ENCODE data around the gene IFITM10.
"Not testable (repeated sequence)": the region's sequence is repeated elsewhere in the genome, so short reads cannot be mapped to it uniquely, and the experiment has no call there.

Gene IFITM10

DNA sequence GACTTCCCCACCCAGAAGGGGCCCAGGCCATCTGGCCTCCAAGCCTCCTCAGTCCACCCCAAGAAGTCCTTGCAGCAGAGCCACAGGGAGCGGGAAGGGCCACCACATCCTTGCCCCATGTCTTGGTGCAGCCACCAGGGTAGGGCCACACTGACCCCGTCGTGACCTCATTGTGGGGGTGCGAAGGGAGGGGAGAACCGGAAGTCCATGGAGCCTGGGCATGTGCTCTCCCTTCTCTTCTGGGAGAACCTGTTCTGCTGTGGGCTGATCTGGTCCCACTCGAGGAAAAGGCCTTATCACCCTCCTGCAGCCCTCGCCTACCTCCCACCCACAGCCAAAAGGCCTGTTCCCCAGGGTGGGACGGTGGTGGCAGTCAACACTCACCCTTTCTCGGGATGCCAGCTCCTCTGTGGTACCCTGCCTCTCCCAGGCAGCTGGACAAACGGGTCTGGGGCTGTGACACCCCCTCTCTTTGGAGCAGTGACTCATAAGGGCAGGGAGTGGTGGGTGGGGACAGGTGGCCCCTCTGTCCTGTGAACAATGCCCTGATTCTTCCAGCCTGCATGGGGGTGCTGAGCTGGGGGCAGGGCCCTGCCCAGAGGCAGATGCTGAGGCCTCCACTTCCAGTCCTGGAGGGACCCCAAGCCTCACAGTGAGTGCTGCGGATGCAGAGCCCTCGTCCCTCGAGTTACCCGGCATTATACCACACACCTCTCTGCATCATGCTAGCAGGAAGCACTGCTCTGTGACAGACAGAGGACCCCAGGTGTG is 27.9 kb upstream of the IFITM10 start:
- DNase-seq (ENCODE audit: low spot score) = no peak

DNA sequence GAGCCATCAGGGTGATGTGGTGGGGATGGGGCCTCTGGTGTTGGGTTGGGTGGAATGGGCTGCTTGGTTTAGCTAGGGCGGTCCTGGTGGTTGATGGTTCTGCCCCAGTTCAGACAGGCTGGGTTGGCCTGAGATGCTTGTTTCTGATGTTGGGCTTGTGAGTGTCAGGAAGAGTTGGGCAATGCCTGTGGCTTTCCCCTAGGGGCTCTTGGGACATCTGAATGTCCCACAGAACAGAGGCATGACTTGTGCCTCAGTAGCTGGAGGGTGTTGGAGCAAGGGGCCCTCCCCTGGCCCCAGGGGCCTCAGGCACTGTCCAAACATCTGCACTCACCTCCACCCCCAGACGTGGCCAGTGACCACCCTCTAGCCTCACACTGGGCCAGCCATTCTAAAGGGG is 27.3 kb upstream of the IFITM10 start:
- DNase-seq (ENCODE audit: low spot score) = no peak

DNA sequence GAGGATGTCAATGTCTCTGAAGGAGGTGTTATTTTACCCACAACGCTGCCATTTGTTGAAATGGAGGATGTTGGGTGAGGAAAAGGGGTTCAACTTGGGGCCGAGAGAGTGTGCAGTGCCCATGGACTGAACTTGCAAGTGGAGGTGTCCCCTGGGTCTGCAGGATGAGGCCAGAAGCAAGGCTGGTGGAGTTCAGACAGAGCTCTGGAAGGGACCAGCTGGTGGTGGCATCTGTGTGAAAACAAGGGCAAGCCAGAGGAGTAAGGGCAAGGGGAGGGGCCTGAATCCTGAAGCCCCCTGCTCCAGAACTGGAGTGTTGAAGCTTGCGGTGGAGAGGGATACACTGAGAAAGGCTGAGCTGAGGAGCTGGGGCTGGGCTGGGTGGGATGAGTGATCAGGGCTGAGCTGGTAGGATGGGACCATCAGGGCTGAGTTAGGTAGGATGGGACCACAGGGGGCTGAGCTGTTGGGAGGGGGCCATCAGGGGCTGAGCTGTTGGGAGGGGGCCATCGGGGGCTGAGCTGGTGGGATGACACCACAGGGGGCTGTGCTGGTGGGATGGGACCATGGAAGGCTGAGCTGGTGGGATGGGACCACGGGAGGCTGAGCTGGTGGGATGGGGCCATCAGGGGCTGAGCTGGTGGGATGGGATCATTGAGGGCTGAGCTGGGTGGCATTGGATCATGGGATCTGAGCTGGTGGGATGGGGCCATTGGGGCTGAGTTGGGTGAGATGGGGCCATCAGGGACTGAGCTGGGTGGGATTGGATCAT is 26.7 kb upstream of the IFITM10 start:
- DNase-seq (ENCODE audit: low spot score) = no peak

DNA sequence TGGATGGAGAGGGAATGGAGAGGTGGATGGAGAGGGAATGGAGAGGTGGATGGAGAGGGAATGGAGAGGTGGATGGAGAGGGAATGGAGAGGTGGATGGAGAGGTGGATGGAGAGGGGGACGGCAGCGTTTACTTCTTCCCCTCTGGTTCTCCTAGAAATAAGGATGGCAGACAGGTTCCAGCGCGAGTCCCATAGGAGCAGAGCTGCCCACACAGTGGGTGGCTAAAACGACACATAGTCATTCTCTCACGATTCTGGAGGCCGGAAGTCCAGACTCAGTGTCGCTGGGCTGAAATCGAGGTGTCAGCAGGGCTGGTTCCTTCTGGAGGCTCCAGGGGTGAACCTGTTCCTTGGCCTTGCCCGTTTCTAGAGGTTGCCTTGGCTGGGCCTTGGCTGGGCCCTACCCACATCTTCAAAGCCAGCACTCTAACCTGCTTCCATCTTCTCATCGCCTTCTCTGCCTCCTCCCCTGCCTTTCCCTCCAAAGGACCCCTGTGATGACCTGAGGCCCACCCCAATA is 26.0 kb upstream of the IFITM10 start:
- no peak for DNase-seq (ENCODE audit: low spot score)

DNA sequence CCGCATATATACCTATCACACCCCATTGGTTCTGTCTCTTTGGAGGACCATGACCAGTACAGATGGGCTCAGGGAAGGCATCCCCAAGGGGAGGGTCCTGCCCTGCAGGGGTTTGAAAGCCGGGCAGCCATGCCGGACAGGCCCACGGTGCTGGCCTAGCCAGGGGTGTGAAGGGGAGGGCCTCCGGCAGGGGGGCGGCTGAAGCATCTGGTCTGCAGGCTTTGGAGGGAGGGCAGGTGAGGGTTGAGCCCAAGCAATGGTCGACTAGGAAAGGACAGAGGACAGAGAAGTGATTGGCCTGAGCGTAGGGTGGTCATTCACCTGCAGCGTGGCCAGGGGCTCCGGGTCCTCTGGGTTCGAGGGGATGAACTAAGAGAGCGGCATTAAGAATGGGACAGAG is 24.5 kb upstream of the IFITM10 start:
- DNase-seq (ENCODE audit: low spot score) = no peak

DNA sequence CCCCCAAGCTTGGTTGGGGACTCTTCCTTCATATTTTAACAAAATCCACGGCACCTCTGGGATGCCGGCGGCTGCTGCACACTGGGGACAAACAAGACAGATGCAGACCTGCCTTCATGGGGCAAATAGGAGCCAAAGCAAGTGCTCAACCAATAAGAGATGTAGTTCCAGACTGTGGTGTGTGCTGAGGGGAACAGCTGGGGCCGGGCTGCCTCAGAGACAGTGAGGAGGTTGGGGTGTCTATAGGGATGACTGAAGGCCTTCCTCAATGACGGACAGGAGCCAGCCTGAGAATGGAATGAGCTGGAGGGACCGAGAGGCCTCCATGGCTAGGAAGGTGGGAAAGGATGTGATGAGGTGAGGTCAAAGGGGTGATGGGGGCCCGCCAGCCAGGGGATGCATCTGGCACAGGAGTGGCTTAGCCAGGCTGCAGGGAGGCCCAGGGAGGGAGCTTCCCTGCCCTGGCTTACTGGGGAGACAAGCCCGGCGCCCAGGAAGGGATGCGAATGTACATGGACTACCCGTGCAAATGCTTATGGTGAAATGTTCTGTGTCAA is 23.7 kb upstream of the IFITM10 start:
- DNase-seq (ENCODE audit: low spot score) = no peak

DNA sequence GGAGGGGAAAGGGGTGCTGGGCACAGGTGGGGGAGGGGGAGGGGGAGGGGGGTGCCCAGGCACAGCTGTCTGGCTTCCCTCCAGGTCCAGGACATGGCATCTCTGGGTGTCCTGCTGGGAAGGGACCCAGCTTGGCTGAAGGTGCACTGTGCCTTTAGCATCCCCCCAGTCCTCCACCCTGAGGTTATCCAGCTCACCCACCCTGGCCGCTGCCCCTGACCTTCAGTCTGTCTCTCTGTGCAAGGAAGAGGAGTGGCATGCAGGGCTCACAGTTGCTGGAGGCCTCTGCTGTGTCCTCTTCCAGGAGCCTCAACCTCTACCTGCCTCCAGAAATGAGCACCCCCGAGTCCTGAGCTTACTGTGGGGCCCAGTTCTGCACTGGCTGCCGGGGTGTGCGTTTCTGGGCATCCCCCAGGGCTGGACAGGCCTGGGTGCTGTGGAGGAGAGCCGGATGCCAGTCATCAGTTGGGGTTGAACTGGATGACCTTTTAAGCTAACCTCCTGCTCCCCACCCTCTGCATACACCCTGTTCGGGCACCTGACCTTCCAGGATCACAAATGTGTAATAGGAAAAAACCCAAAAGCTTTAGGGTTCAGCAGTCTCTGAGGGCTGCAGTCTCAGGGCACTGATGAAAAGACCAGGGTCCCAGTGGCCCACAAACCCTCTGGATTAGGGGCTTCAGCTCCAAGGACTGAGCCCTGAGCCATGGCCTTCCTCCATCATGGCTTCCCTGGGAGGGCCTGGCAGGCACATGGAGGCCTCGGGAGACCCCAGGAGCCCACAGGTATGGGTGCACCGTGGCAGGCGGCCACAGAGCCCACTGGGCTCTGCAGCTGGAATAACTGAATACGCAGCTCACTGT is 23.0 kb upstream of the IFITM10 start:
- no peak for DNase-seq (ENCODE audit: low spot score)

DNA sequence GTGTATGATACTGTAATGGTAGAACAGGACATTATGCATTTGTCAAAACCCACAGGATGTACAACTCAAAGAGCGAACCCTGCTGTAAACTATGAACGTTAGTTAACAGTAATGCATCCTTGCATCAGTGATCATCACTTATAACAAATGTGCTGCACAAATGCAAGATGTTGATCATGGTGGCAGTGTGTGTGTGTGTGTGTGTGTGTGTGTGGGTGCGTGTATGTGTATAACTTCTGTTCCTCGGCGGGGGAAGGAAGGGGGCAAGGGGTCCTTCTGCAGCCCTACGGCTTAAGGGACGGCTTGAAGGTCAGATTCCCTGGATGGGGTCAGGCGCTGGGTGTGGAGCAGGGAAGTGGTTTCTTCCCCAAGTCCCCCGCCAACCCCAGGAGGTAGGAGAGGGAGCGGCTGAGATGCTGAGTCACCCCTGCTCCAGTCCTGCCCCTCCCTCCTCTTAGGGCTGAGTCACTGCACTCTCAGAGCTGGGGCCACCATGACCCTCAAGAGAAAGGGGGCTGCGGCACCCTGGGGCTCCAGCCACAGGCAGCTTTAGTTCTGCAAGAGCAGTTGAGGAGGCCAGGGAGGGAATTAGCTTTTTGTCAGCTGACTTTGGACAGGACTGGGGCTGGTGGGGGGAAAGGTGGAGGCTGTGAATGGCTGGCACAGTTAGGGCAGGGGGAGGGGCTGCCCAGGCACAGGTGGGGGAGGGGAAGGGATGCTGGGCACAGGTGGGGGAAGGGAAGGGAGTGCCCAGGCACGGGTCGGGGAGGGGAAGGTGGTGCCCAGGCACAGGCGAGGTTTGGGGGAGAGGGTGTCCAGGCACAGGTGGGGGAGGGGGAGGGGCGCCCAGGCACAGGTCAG is 22.1 kb upstream of the IFITM10 start:
- DNase-seq (ENCODE audit: low spot score) = peak; percentile 63

DNA sequence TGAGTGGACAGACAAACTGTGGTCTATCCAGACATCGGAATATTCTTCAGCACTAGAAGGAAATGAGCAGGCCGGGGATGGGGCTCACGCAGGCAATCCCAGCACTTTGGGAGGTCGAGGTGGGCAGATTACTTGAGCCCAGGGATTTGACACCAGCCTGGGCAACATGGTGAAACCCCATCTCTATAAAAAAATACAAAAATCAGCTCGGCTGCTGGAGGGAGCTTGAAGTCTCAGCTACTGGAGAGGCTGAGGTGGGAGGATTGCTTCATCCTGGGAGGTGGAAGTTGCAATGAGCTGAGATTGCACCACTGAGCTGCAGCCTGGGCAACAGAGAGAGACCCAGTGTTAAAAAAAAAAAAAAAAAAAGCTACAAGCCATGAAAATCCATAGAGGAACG is 21.3 kb upstream of the IFITM10 start:
- peak; percentile 60 for DNase-seq (ENCODE audit: low spot score)

DNA sequence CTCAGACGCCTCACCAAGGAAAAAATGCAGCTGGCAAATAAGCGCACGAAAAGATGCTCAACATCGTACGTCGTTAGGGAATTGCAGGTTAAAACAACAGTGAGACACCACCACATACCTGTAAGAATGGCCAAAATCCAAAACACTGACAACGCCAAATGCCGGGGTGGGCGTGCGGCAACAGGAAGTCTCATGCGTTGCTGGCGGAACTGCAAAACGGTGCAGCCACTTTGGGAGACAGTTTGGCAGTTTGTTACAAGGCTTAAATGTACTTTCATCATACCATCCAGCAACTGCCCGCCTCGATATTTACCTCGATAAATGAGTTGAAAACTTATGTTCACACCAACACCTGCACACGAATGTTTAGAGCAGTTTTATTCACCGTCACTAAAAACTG is 20.9 kb upstream of the IFITM10 start:
- no peak for DNase-seq (ENCODE audit: low spot score)

DNA sequence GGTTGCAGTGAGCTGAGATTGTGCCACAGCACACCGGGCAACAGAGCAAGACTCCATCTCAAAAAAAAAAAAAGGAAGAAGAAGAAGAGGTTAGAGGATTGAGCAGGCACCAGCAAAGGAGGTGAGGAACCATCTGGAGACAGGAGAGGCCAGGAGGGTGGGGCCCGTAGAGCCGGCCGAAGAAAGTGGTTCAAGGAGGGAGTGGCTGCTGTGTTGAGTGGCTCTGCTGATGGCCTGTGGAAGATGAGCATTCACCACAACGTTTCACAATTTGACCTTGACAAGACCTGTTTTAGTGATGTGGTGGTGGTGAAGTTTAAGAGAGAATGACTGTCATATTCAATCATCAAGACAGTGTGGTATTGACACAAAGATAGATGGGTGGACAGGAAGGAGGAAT is 20.1 kb upstream of the IFITM10 start:
- DNase-seq (ENCODE audit: low spot score) = no peak

DNA sequence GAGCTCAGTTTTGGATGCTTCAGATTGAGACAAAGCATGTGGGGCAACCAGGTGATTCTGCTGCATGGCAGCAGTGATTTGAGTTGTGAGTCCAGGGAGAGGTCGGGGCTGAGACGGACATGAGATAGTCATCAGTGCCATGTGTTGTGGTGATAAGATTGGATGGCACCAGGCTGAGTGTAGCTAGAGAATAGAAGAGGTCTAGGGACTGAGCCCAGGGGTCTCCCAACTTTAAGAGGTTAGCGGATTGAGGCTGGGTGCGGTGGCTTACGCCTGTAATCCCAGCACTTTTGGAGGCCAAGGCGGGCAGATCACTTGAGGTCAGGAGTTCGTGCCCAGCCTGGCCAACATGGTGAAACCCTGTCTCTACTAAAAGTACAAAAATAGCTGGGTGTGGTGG is 19.7 kb upstream of the IFITM10 start:
- no peak for DNase-seq (ENCODE audit: low spot score)

DNA sequence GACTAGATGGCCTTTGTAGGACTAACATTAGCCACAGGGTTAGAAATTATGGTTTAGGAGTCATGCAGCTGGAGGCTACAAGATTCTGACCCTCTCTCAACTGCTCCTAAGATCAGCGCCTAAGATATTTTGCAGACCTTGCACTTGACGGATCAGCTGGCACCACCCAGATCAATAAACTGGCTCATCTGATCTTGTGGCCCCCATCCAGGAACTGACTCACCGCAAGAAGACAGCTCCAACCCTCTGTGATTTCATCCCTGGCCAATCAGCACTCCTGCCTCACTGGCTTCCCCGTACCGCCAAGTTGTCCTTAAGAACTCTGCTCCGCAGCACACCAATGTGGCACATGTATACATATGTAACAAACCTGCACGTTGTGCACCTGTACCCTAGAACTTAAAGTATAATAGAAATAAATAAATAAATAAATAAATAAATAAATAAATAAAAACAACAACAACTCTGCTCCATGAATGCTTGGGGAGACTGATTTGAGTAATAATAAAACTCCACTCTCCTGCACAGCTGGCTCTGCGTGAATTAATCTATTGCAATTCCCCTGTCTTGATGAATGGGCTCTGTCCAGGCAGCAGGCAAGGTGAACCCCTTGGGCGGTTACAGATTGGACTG is 19.0 kb upstream of the IFITM10 start:
- DNase-seq (ENCODE audit: low spot score) = not testable (repeated sequence)

DNA sequence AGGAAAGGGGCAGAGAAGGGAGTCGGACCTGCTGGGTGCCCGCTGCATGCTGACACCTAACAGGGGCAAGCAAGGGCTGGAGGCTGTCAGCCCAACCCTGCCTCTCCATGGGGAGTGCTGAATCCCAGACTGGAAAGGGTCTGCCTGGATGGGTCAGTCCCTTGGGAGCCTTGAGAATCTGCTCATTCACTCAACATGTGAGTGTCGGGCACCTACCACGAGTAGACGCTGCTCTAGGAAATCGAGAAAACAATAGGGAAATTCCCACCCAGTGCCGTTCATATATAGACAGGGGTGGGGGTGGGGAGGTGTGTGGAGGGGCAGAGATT is 17.7 kb upstream of the IFITM10 start:
- no peak for DNase-seq (ENCODE audit: low spot score)

DNA sequence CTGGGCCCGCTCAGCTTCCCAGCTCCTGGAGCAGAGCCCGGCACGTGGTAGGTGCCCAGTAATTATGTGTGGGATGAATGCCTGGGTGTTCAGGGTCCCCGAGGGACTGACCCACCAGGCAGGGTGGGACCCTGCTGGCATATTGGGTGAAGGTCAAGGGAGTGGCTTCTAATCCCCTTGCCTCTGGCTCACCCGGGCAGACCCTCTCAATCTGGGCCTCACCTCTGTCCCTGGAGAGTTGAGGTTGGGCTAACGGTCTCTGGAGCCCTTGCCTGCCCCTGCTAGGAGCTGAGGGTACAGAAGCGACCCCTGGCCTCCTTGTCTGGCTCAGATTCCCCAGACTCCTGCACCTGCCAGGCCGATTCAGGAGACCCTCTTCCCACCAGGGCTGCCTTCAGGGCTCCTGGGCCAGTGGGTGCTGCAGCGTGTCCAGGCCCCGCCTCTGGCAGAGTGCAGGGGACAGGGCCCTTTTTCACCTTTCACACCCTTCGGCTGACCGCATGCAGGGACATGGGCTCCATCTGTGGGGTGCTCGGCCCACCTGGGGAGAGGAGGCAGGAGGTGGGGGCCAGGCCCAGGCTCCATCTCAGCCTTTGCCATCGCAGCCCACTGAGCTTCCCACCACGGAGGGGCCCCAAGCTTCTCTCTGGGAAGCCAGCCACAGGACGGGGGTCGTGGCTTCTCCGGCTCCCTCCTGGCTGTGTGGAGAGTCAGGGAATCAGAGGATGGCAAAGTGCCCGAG is 17.2 kb upstream of the IFITM10 start:
- DNase-seq (ENCODE audit: low spot score) = no peak

DNA sequence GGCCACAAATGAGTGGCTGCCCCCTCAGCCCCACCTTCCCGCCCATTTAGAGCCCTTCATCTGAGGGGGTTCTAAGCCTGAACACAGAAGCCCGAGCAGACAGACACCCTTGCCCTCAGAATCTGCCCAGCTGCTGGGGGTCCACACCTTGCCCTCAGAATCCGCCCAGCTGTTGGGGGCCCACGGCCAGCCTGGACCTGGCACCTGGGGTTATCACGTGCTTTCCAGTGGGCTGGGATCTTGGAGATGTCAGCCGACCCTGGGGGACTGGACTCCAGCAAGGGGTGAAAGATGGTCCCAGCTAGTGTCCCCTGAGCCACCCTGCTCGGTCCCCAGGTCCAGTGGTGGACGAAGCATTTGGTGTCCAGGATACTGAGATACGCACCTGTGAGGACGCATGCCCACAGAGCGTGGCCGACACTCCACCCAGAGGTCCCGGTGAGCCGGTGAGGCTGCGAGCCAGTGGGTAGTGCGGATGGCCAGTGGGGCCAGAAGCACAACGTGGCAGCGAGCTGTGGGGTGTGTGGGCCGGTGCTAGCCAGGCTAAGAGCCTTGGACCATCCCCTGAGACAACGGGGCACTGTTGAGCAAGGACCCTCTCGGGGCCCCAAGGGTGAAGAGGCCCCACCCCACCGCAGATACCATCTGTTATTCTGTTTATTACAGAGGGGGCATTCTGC is 16.5 kb upstream of the IFITM10 start:
- no peak for DNase-seq (ENCODE audit: low spot score)

DNA sequence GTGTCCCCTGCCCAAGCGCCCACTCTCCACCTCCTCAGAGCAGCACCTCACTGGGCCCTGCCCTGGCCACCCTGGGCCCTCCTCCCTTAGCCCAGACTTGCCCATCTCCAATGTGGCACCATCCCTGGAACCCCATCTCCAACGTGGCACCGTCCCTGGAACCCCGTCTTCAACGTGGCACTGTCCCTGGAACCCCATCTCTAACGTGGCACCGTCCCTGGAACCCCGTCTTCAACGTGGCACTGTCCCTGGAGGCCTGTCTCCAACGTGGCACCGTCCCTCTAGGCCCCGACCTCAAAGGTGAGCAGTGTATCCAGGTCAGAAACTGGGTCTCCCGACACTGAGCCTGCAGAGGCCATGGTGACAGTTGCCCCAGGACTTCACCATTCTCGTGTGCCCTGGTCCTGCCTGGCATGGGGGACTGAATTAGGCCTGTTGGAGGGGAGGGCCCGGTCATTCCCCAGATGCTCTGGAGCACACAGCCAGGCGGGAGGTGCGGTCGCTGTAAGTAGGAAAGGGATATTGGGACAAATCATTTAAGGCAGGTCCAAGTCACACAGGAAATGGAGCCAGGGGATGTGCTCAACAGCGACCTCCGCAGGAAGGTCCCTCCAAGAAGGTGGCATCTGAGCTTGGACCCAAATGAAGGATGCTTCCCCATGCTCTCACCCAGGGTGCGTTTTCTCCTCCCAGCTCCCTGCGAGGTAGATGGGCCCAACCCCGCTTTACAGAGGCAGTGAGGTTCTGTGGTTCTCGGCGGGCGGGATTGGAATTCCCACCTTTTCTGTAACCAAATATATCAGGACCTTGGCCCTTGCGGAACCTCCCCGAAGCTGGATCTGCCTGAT is 15.7 kb upstream of the IFITM10 start:
- DNase-seq (ENCODE audit: low spot score) = no peak
